GOT3 (cell line): ENCODE results near the gene UBR3.
"Not testable (repeated sequence)": the region's sequence is repeated elsewhere in the genome, so short reads cannot be mapped to it uniquely, and the experiment has no call there.

Source experiments
- DNase-seq: peaks from one replicate; lab custom pipeline; 2025; ENCODE audit warnings: mixed read lengths; lab: John Stamatoyannopoulos, UW

Gene UBR3

GRCh38 chr2:169827272-169828140 lies at the start of gene UBR3:
TSS of gene UBR3 (plus strand) at chr2:169827454. CDS start at chr2:169827508, 54 bp downstream.
- DNase-seq, result peak; percentile 71

DNA sequence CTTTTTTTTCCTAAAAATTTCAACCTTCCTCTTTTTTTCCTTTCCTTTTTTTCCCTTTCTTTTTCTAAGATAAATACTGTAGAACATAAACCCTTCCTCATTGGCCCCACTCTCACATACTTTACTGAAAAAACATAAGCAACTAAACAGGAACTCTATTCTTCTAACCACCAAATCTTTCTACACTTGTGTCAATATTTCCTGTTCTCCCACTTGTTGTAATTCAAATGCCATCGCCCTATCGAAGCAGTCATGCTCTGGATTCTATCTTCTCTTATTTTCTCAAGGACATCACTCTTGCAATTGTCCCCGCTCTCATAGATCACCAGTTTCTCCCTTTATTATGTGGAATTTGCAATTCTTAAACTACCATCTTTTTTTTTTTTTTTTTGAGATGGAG lies 48.8 kb upstream of the UBR3 start:
- DNase-seq, result no peak

GRCh38 chr2:169781249-169782013 lies 45.8 kb upstream of the UBR3 start:
- no peak for DNase-seq

DNA sequence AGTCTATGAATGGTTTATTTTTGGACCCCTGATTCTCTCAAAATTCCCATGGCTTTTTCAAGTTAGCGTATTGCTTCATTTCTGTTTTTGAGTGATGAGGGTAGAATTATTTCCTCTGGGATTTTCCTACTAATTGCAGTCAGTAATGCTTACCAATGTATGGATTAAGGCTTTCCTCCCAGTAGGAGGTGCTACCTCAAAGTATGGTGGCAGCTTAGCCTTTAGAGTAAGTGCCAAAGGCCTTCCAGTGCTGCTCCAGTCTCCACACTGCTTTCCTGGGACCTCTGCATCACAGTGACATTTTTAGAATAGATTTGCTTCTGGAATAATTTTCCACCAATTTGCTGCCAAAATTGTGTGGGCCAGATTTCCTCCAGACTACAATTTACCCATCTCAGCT lies 44.7 kb upstream of the UBR3 start:
- no peak for DNase-seq

DNA sequence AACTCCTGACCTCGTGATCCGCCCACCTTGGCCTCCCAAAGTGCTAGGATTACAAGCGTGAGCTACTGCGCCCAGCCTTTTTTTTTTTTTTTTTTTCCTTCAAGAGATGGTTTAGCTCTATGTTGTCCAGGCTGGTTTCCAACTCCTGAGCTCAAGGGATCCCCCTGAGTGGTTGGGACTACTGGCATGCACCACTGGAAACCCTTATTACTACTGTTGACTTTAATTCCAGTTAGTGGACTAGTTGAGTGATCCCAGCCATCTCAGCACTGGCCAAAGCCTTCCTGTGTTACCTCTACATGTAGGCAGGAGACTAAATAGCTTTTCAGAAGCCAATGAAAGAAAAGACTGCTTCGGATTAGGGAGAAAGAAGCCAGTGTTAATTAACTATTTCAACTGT lies 36.7 kb upstream of the UBR3 start:
- DNase-seq, result no peak

DNA sequence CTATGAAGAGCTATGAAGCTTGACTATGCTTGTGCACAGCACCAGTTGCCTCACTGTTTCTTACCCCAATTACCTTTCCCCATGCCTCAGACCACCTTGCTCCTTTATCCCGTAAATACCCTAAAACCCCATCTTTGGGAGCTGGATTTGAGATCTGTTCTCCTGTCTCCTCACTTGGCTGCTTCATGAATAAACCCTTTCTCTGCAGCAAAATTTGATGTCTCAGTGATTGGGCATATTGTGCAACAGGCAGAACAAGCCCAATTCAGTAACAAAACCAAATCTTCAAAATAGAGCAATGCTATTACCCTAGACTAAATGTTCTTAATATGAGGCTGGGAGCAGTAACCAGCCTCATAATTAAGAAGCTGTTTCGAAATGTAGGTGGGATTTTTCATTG lies 32.1 kb upstream of the UBR3 start:
- DNase-seq, result no peak

DNA sequence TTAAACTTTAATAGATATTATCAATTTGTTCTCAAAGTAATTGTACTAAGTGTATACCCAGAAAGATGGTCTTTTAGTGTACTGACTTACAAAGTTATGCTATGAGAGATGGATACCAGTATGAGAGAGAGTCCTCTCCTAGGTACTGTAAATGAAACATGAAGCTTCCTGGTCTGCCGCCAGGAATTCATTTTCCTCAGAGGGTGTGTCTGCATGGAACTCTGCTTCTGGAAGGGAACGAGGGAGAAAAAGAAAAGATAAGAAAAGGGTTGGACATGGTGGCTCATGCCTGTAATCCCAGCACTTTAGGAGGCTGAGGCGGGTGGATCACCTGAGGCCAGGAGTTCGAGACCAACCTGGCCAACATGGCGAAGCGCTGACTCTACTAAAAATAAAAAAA lies 30.8 kb upstream of the UBR3 start:
- DNase-seq, result no peak

GRCh38 chr2:169797601-169798000 lies 29.7 kb upstream of the UBR3 start:
- no peak for DNase-seq

- no peak for DNase-seq
Measured at GRCh38 chr2:169798397-169798717, 28.9 kb upstream of the UBR3 start.

DNA sequence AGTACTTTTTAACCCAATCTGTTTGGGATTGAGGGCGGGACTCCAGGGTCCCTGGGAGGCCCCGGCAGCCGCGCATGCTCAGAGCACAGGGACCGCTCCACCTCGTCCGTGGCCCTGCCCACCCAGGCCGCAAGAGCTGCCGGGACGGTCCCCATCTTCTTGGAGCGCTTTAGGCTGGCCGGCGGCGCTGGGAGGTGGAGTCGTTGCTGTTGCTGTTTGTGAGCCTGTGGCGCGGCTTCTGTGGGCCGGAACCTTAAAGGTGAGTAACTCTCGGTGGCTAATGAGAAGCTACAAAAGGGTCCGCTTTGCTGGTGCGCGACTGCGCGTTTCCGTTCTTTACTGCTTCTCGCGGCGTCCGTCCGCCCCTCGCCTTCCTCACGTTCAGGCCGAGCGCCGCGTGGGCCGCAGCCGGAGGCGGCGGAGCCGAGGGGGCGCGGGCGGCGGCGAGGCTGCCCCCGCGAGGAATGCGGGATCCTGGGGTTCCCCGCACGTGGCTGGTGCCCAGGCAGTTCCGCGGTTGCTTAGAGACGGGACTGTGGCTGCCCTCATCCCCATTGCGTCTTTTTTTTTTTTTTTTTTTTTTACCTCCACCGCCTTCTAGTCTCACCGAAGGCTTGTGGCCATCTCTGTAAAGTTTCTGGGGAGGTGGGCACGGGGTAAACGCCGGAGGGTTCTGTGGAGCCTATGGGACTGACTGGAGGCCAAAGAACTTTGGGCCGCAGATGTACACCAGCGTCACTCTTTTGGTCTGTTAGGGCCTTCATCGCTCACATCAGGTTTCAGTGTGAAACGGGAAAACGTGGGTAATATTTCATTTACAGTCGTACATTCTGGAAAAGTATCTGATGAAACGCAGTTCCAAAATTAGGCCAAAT lies 28.3 kb upstream of the UBR3 start, which contains the start of gene SSB:
SSB (plus strand) TSS at position 154 of the 875 bp plus-strand sequence. CDS start 2,090 bp downstream, outside the sequence.
- DNase-seq, result peak; percentile 68

- DNase-seq, result no peak
Measured at GRCh38 chr2:169803480-169803879, 23.8 kb upstream of the UBR3 start.

- no peak for DNase-seq
Measured at GRCh38 chr2:169806586-169806985, 20.7 kb upstream of the UBR3 start.

DNA sequence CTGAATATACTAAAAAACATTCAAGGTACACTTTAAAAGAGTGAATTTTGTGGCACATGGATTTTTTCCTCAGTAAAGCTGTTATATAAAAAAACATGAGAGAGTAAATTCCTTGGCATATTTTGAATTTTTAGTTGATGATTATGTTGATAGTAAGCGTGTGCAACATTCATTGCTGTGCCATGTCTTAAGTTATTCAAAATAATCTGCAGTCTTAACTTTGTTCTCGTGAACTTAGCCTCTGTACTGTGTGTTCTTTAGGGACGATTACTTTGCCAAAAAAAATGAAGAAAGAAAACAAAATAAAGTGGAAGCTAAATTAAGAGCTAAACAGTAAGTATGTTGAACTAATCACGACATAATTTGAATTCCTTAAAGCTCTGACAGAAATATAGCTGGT lies 19.0 kb upstream of the UBR3 start:
- DNase-seq, result no peak

DNA sequence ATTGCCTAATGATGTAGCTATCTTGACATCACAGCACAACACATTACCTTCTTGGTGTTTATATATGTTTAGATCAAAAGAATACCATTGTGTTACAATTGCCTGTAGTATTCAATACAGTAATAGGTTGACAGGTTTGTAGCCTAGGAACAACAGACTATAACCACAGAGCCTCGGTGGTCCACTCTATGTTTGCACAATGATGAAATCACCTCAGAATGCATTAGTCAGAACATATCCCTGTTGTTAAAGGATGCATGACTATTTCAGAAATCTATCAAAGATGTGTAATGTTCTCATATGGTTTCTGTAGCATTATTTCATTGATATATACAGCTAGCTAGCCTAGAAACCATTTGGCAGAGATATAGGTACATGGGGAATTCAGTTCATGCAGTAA lies 11.4 kb upstream of the UBR3 start:
- DNase-seq, result no peak

- not testable (repeated sequence) for DNase-seq
Measured at GRCh38 chr2:169816961-169817360, 10.3 kb upstream of the UBR3 start.

DNA sequence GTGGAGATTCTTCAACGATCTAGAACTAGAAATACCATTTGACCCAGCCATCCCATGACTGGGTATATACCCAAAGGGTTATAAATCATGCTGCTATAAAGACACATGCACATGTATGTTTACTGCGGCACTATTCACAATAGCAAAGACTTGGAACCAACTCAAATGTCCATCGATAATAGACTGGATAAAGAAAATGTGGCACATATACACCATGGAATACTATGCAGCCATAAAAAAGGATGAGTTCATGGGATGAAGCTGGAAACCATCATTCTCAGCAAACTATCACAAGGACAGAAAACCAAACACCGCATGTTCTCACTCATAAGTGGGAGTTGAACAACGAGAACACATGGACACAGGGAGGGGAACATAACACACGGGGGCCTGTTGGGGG lies 9.9 kb upstream of the UBR3 start:
- DNase-seq, result not testable (repeated sequence)

DNA sequence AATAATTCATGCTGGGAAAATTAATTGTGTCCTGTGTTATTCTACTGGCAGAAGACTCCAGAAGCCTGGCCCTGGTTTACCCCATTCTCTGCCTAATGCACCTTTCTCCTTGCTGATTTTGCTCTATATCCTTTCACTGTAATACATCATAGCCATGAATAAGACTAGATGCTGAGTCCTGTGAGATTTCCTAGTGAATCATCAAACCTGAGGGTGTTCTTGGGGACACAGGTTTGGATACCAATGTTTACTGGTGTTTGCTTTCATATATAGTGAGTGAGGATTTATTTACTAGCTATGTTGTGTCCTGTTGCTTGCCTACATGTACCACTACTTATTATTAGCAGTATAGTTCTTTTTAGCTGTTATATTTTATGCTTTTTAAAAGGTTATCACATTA lies 9.0 kb upstream of the UBR3 start:
- DNase-seq, result no peak

- DNase-seq, result no peak
Measured at GRCh38 chr2:169819106-169819505, 8.1 kb upstream of the UBR3 start.

GRCh38 chr2:169820101-169820500 lies 7.2 kb upstream of the UBR3 start:
- not testable (repeated sequence) for DNase-seq

GRCh38 chr2:169822036-169822435 lies 5.2 kb upstream of the UBR3 start:
- DNase-seq, result no peak

DNA sequence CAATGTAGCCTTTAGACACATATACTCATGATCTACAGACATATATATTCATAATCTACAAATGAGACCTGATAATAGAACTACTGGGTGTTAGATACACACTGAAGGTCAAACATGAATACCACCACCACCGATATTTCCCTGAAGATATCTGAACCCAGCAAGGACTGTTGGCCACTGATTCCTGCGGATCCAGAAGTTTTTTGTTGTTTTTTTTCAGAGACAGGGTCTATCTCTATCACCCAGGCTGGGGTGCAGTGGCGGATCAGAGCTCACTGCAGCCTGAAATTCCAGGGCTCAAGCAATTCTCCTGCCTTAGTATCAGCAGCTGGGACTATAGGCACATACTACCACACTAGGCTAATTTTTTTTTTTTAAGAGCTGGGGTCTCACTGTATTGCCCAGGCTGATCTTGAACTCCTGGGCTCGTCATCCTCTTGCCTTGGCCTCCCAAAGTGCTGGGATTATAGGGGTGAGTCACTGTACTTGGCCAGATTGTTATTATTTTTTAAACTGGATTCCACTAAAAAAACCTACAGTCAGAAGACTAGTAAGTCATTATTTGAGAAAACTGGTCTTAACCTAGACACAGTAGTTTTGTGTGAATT lies 4.4 kb upstream of the UBR3 start:
- no peak for DNase-seq

DNA sequence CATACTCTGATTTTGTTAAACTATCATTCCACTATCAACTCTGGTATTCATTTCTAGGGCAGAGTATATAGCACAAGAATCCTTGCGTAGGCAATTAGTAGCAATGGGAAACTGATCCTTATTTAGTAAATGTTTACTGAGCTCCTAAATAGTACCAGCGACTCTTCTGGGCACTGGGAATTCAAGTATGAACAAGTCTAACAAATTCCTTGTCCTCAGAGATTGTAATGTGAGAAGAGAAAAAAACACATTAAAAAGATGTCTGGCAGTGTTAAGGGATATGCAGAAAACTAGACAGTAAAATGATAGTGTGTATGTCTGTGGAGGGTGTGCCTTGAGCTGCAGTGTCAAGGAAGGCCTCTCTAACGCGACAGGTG lies 3.3 kb upstream of the UBR3 start:
- no peak for DNase-seq
